ENCODE data around the gene DDX24. TPM values are rescaled to one million over a fixed set of nuclear protein-coding genes. Genes with fewer than 3 reads are reported as not detected.
A peak's percentile ranks its signal among the peaks of the same experiment; 100 is the strongest.

Gene DDX24
- total RNA-seq, 3 donors from 2014 or later, result 287 to 321 (median 319) TPM

DNA sequence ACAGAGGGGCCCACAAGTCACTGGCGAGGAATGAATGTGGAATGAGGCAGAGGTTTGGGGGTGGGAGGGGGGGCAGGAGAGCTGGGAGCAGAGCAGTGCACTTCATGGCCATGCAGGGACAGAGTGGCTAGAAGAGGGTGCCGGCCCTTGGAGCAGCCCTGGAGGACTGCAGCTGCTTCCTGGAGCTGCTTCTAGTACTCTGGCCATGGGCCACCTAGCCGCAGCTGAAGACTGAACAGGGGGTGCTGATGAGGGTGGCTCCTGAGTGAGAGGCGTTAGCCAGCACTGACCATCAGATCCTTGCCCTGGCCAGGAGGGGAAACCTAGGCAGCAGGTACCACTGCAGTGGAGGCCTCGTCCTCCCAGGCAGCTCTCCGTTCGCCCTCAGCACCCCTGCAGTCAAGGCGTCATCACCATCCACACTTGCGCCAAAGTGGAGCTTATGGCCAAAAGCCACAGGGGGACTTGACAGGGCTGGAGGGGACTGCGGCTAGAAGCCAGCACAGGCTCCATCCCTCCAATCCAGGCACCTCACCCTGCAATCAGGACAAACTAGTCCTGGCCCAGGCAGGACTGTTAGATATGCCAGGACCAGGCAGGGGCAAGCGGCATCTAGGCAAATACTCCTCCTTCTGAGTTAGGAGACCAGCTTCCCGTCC lies 38.4 kb downstream of the DDX24 start:
- ATAC-seq (no peak), DNase-seq (no peak)
- H3K4me3 Mint-ChIP-seq, result no peak overlapping the region
- H3K9me3 Mint-ChIP-seq, result no peaks in the 10 kb centered on the region
- peaks cover 14% of the 10 kb centered on the region for H3K36me3 Mint-ChIP-seq (ENCODE audit: insufficient read depth)
- no peaks in the 10 kb centered on the region for H3K27me3 Mint-ChIP-seq (ENCODE audit: low read depth)
- no peaks in the 10 kb centered on the region for H3K4me1 Mint-ChIP-seq (ENCODE audit: low read depth)

DNA sequence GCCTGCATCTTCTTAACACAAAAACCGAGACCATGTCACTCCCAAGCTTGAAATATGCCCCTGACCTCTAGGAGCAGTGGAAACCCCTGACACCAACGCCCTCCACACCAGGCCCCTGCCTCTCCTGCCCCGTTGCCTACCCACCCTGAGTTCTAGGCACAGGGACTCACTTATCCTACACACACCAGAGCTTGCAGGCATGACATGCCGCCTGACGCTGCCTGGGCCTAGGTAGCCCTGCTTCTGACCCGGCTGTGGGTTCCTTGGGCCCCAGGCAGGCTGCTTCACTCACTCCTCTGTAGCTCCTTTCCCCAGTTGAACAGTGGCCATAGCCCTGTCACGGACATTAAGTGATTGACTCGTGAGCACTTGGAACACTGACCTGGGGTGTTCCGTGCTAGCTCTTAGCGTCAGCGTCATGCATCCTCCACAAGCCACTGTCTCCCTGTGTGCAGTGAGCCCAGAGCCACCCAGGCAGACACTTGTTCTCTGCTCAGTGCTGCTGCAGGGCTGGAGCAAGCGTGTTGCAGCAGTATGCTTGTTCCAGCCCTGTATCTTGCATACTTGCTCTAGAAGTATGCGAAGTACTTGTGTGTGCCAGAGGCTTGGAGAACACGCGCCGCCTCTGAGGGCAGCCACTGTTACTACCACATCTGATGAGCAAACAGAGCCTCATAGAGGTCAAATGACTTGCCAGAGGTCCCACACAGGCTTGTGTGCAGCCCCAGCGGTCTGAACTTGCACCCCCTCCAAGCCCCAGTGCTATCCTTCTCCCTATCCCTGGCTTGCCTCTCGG lies 39.3 kb downstream of the DDX24 start:
- ATAC-seq, result no peak
- H3K36me3 Mint-ChIP-seq (ENCODE audit: insufficient read depth), result peaks cover 14% of the 10 kb centered on the region
- no peak overlapping the region for H3K4me3 Mint-ChIP-seq
- H3K27me3 Mint-ChIP-seq (ENCODE audit: low read depth), result no peaks in the 10 kb centered on the region
- peaks cover 1% of the 10 kb centered on the region for H3K4me1 Mint-ChIP-seq (ENCODE audit: low read depth)
- no peak for DNase-seq
- H3K9me3 Mint-ChIP-seq, result no peaks in the 10 kb centered on the region

DNA sequence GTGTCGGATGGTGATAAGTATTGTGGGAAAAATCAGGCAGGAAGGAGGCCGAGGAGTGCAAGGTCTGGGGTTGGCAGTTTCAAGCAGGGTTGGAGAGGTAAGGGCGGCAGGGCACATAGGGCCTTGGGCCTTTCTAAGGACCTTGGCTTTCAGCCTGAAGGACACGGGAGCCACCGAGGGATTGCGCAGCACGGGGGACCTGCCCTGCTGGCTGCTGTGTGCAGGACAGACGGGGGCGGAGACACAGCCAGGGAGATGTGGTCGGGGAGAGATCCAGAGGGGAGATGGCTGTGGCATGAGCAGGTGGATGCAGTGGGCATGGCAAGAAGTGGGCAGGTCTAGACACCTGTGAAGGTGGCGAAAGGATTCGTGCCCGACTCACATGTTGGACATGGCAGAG lies 40.2 kb downstream of the DDX24 start:
- Mint-ChIP-seq H3K4me1 (ENCODE audit: low read depth) (peaks cover 3% of the 10 kb centered on the region), H3K27me3 (ENCODE audit: low read depth) (no peaks in the 10 kb centered on the region), H3K4me3 (no peak overlapping the region), H3K36me3 (ENCODE audit: insufficient read depth) (peaks cover 11% of the 10 kb centered on the region), H3K9me3 (no peaks in the 10 kb centered on the region)
- DNase-seq, result no peak
- ATAC-seq, result no peak

DNA sequence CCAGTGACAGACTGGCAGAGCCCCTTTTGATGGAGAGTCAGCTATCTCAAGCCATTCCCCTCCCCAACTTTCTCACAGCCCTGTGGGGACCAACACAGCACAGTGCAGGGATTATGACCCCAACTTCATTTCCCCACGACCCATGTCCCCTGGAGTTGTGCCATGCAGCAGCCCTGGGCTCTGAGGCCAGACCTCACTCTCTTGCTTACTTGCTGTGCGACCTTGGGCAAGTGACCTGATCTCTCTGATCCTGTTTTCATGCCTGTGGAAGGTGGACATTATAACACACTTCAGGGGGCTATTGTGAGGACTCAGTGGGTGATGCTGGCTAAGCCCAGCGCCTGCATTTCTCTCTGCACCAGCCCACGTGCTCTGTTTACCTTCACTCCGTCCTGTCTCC lies 40.8 kb downstream of the DDX24 start:
- DNase-seq (no peak), ATAC-seq (no peak)
- Mint-ChIP-seq H3K4me3 (no peak overlapping the region), H3K4me1 (ENCODE audit: low read depth) (peaks cover 3% of the 10 kb centered on the region), H3K27me3 (ENCODE audit: low read depth) (no peaks in the 10 kb centered on the region), H3K36me3 (ENCODE audit: insufficient read depth) (peaks cover 7% of the 10 kb centered on the region), H3K9me3 (no peaks in the 10 kb centered on the region)

DNA sequence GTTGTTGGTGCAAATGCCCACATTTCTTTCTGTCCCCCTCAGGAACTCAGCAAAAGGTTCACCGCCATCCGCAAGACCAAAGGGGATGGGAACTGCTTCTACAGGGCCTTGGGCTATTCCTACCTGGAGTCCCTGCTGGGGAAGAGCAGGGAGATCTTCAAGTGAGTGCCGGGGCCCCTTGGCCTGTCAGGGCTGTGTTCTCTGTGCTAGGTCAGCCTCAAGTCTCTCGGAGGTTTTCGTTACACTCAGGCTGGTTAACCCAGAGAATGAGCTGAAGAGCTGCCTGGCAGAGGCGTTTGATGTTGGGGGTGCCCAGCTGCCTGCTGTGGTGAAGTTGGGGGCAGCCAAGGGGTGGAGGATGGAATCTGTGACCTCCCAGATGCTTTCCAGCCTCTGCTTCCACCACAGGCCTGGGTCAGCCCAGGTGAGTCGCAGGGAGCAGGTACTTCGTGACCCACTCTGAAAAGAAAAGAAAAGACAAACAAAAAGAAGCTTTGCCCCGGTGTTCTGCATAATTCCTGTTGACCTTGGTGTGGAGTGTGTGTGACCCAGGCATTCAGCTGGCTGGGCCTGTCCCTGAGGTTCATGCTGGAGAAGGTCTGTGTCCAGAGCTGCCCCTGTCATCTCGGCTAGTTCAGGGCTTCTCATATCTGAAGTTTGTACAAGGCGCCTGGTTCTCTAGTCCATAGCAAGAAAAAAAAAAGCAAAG lies 41.9 kb downstream of the DDX24 start:
- Mint-ChIP-seq H3K36me3 (ENCODE audit: insufficient read depth) (peaks cover 3% of the 10 kb centered on the region), H3K9me3 (no peaks in the 10 kb centered on the region), H3K4me3 (no peak overlapping the region), H3K27me3 (ENCODE audit: low read depth) (no peaks in the 10 kb centered on the region), H3K4me1 (ENCODE audit: low read depth) (peaks cover 3% of the 10 kb centered on the region)
- ATAC-seq, result no peak
- no peak for DNase-seq

DNA sequence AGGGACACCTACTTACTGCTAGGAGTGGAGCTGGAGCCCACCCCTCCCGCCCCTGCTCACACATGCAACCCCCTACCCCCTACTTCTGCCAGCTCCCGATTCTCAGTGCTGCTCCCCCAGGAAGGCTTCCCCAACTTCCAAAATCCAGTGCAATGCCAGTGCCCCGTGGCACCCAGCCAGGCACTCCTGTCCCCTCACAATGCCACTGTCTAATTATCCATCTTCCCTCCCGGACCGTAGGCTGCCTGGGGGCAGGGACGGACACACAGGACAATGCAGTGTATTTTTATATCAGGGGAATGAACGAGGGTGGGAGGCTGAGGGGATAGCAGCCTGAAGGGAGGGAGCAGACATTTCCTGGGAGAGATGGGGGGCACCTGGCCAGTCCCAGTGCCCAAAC lies 42.5 kb downstream of the DDX24 start:
- DNase-seq, result no peak
- Mint-ChIP-seq H3K4me3 (no peak overlapping the region), H3K4me1 (ENCODE audit: low read depth) (peaks cover 3% of the 10 kb centered on the region), H3K27me3 (ENCODE audit: low read depth) (no peaks in the 10 kb centered on the region), H3K9me3 (no peaks in the 10 kb centered on the region), H3K36me3 (ENCODE audit: insufficient read depth) (no peaks in the 10 kb centered on the region)
- no peak for ATAC-seq

DNA sequence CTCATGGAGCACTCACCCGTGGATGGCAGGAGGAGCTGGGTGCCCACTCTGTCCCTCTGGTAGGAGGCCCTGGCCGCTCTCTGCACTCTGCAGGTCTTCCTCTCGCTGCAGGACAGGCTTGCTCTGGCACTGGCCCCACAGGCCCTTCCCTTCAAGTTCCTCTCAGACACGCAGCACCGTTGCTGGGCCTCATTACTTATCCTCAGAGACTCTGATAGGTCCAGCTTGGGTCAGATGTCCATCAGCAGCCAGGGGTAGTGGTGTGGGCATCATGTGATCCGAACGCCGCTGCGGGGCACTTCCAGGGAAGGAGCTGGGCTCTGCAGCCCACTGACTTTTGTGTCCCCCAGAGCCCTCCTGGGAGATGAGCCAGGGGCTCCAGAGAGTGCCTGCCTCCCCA lies 43.0 kb downstream of the DDX24 start:
- DNase-seq, result no peak
- Mint-ChIP-seq H3K27me3 (ENCODE audit: low read depth) (no peaks in the 10 kb centered on the region), H3K4me3 (no peak overlapping the region), H3K9me3 (no peaks in the 10 kb centered on the region), H3K4me1 (ENCODE audit: low read depth) (peaks cover 3% of the 10 kb centered on the region), H3K36me3 (ENCODE audit: insufficient read depth) (no peaks in the 10 kb centered on the region)
- ATAC-seq, result no peak

DNA sequence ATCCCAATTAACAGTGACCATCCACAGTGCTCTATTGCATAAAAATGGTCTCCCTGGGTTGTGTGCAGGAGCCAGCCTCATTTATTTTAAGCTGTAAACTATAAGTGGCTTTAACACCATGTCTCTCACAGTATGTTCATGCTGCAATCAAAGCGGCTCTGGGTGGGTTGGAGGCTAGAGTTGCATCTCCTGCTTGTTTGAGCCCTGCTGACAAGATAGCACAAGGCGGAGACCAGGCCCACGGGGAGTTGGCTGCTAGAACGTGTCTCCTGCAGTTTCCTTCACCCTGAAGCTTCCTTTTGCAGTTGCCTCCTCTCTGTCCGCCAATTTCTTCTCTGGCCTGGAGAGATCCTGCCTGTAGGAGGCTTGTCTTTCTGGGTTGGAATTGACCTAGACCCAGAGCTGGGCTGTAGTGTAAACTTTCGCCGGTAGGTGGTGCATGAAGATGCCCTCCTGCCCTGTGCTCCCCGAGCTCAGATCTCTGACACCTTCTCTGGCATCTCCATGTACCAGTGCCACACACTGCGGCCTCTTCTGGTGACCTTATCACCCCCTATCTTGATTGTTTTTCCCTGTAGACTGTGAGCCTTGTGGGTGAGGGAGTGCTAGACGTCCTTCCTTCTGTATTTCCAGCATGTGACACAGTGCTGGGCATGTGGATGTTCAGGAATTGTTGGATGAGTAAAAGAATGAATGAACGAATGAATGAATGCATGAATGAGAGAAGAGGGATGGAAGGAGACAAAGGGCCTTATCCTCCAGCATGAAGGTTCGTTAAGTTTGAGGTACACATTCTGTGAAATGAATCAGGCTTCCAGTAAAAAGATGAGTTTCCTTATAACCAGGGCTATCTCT lies 44.5 kb downstream of the DDX24 start:
- Mint-ChIP-seq H3K4me3 (no peak overlapping the region), H3K36me3 (ENCODE audit: insufficient read depth) (no peaks in the 10 kb centered on the region), H3K27me3 (ENCODE audit: low read depth) (no peaks in the 10 kb centered on the region), H3K4me1 (ENCODE audit: low read depth) (peaks cover 3% of the 10 kb centered on the region), H3K9me3 (no peaks in the 10 kb centered on the region)
- ATAC-seq, result peak; percentile 93 to 94
- peak; percentile 73 for DNase-seq

DNA sequence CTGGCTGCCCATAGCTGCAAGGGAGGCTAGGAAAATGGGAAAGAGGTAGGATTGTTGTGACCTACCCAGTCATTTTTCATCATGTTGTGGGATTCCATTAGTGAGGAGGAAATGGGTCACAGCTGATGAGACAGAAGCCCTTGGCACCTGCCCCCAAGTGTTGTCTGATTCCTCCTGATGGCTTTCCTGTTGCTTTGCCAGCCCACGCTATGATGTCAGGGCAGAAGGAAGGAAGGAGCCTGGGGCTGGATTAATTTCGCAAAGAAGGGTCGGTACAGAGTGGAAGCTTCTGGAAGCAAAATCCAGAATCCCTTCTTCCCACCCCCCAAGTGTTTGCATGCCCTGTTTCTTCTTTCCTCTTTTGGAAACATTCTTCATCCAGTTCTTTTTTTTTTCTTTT lies 46.1 kb downstream of the DDX24 start:
- DNase-seq (no peak), ATAC-seq (no peak)
- Mint-ChIP-seq H3K27me3 (ENCODE audit: low read depth) (no peaks in the 10 kb centered on the region), H3K36me3 (ENCODE audit: insufficient read depth) (no peaks in the 10 kb centered on the region), H3K9me3 (no peaks in the 10 kb centered on the region), H3K4me1 (ENCODE audit: low read depth) (peaks cover 3% of the 10 kb centered on the region), H3K4me3 (no peak overlapping the region)

DNA sequence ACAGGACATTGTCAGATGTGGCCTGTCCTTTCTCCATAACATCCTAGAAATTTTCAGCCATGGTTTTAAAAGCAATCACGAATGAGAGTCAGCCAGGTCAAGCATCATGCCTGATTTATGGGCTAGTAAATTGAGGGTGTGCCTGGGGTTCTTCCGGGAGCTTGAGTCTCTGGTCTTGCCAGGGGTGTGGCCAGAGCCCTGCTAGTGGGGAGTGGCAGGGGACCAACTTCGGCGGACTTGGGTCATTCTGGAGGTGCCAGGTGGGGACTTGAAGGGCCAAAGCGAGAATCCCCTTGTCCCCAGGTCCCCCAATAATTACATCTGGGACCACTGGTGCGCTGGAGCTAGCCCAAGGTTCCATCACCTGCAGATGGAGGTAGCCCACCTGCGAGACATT lies 49.1 kb downstream of the DDX24 start:
- Mint-ChIP-seq H3K4me1 (ENCODE audit: low read depth) (peaks cover 20% of the 10 kb centered on the region), H3K9me3 (no peaks in the 10 kb centered on the region), H3K36me3 (ENCODE audit: insufficient read depth) (no peaks in the 10 kb centered on the region), H3K27me3 (ENCODE audit: low read depth) (no peaks in the 10 kb centered on the region), H3K4me3 (no peak overlapping the region)
- ATAC-seq (no peak), DNase-seq (no peak)

DNA sequence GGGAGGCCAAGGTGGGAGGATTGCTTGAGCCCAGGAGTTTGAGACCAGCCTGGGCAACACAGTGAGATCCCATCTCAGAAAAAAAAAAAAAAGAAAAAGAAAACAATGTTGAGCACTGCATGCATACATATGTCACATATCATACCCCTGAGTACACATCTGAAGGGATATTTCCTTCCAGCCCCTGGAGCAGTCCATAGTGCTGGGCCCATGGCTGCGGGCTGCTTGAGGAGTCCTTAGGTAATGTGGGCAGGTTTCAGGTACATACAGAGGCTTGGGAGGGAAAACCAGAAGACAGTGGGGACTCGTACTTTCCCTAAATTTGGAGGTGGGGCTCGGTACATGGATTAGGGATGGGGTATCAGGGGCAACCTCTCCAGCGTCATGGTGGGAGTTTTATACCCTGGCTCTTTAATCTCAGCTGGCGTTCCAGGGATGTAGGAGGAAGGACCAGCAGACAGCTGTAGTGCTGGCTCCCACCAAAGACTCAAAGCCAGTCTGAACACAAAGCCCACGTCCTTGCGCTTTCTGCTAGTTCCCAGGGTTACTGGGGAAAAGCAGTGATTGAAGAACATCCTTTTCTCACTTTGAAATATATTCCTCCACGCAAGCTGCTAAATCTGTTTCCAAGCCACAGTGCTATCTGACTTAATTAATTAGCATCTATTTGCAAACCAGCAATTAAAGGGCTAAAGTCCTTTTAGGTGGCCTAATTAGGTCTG lies 49.7 kb downstream of the DDX24 start:
- DNase-seq, result no peak
- Mint-ChIP-seq H3K9me3 (no peaks in the 10 kb centered on the region), H3K36me3 (ENCODE audit: insufficient read depth) (no peaks in the 10 kb centered on the region), H3K4me3 (no peak overlapping the region), H3K4me1 (ENCODE audit: low read depth) (peaks cover 17% of the 10 kb centered on the region), H3K27me3 (ENCODE audit: low read depth) (no peaks in the 10 kb centered on the region)
- no peak for ATAC-seq

DNA sequence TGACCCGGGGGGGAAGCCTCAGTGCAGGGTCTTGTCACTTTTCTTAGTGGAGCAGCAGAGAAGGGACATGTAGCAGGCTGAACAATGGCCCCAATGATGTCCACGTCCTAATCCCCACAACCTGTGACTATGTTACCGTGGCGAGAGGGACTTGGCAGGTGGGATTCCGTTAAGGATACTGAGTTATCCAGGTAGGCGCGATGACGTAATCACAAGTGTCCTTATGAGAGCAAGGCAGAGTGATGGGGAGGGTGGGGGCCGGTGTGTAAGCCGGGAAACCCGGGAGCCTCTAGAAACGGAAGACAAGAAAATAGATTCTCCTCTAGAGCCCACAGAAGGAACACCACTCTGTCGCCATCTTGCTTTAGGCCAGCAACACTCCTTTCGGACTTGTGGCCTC lies 50.4 kb downstream of the DDX24 start:
- peaks cover 23% of the 10 kb centered on the region for H3K4me1 Mint-ChIP-seq (ENCODE audit: low read depth)
- no peak overlapping the region for H3K4me3 Mint-ChIP-seq
- no peak for ATAC-seq
- no peaks in the 10 kb centered on the region for H3K9me3 Mint-ChIP-seq
- no peak for DNase-seq
- H3K36me3 Mint-ChIP-seq (ENCODE audit: insufficient read depth), result no peaks in the 10 kb centered on the region
- H3K27me3 Mint-ChIP-seq (ENCODE audit: low read depth), result no peaks in the 10 kb centered on the region

DNA sequence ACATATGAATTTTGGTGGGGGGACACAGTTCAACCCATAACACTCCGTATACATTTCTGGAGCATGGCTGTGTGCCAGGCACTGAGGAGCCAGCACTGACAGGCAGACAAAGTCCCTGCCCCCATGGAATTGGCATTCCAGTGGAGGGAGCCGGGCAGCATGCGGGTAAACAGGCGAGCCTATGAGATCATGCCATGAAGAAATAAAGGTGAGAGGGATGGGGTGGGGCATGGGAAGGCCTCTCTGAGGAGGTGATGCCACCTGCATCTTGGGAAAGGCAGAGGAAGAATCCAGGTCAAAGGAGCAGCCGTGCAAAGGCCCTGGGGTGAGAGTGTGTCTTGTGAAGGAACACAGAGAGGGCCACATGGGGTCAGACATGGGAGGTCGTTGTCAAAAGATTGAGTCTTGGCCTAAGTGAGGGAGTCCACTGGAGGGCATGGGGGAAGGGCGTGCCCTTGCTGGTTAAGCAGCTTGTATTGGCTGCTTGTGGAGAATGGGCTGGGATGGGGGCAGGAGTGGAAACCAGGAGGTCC lies 51.3 kb downstream of the DDX24 start:
- Mint-ChIP-seq H3K36me3 (ENCODE audit: insufficient read depth) (no peaks in the 10 kb centered on the region), H3K4me1 (ENCODE audit: low read depth) (peaks cover 23% of the 10 kb centered on the region), H3K27me3 (ENCODE audit: low read depth) (no peaks in the 10 kb centered on the region), H3K4me3 (no peak overlapping the region), H3K9me3 (no peaks in the 10 kb centered on the region)
- DNase-seq (no peak), ATAC-seq (no peak)
